Neural cell (in vitro differentiated cells): Measurements from ENCODE around the gene ADAMTS6. TPM values are rescaled to one million over a fixed set of nuclear protein-coding genes. Genes with fewer than 3 reads are reported as not detected.

ENCODE experiments used
- H2AFZ ChIP-seq: fragments of 200-600, 300-800 bp; sonication (generic), shearing (Covaris generic); 2 replicates; pipeline ENCODE4 v1.6.0; 2014; ENCODE audit warnings: low read depth, mild to moderate bottlenecking, antibody characterized with exemption, low read length, moderate library complexity
- H3F3A ChIP-seq: fragments of 200-600 bp; shearing (Covaris generic); 2 replicates; pipeline ENCODE4 v1.6.1; 2016; ENCODE audit warnings: mild to moderate bottlenecking, moderate library complexity, mixed read lengths, antibody characterized with exemption, low read length; ENCODE audit not compliant: insufficient read depth, poor library complexity, severe bottlenecking
- H3K27ac ChIP-seq: fragments of 200-600, 300-800 bp; sonication (generic), shearing (Covaris generic); 2 replicates; pipeline ENCODE4 v1.5.1; 2014; ENCODE audit warnings: mild to moderate bottlenecking, low read length, moderate library complexity
- H3K27me3 ChIP-seq: fragments of 300-800, 200-600 bp; sonication (generic), shearing (Covaris generic); 2 replicates; pipeline ENCODE4 v1.6.0; 2014; ENCODE audit warnings: mild to moderate bottlenecking, low read depth, low read length, moderate library complexity; ENCODE audit not compliant: insufficient read depth
- H3K36me3 ChIP-seq: fragments of 300-800, 200-600 bp; sonication (generic), shearing (Covaris generic); 2 replicates; pipeline ENCODE4 v1.5.1; 2014; ENCODE audit warnings: mild to moderate bottlenecking, antibody characterized with exemption, low read length, moderate library complexity; ENCODE audit not compliant: insufficient read depth
- H3K4me2 ChIP-seq: fragments of 300-800, 200-600 bp; sonication (generic), shearing (Covaris generic); 2 replicates; pipeline ENCODE4 v1.6.0; 2014; ENCODE audit warnings: mild to moderate bottlenecking, low read length
- H3K4me3 ChIP-seq: fragments of 300-800, 200-600 bp; sonication (generic), shearing (Covaris generic); 2 replicates; pipeline ENCODE4 v1.5.1; 2014; ENCODE audit warnings: mild to moderate bottlenecking, low read length, moderate library complexity
- H3K79me2 ChIP-seq: fragments of 200-600 bp; shearing (Covaris generic); replicated peaks from 2 replicates; pipeline ENCODE4 v1.6.0; 2014; ENCODE audit warnings: mild to moderate bottlenecking, low read length, moderate library complexity; ENCODE audit not compliant: insufficient read depth
- H3K9ac ChIP-seq: fragments of 300-800, 200-600 bp; sonication (generic), shearing (Covaris generic); 2 replicates; pipeline ENCODE4 v1.6.1; 2016; ENCODE audit warnings: mild to moderate bottlenecking, low read length, mixed read lengths
- H3K9me2 ChIP-seq: fragments of 200-600 bp; shearing (Covaris generic); 2 replicates; pipeline ENCODE4 v1.6.1; 2016; ENCODE audit warnings: mild to moderate bottlenecking, low read length, mixed read lengths; ENCODE audit not compliant: insufficient read depth
- H3K9me3 ChIP-seq: fragments of 200-600, 300-800 bp; sonication (generic), shearing (Covaris generic); 2 replicates; pipeline ENCODE4 v1.6.1; 2016; ENCODE audit warnings: mild to moderate bottlenecking, mixed run types, low read length, moderate library complexity, mixed read lengths
- H4K20me1 ChIP-seq: fragments of 200-600 bp; shearing (Covaris generic); 2 replicates; pipeline ENCODE4 v1.6.1; 2016; ENCODE audit warnings: mild to moderate bottlenecking, mixed run types; ENCODE audit not compliant: insufficient read depth
- CTCF ChIP-seq: fragments of 450-650 bp; IDR thresholded peaks from 2 replicates; pipeline ENCODE4 v1.5.1; 2014; ENCODE audit warnings: antibody characterized with exemption, mild to moderate bottlenecking, moderate library complexity; ENCODE audit not compliant: poor library complexity, severe bottlenecking
- EP300 ChIP-seq: fragments of 450-650 bp; conservative IDR thresholded peaks from 2 replicates; pipeline ENCODE4 v1.6.1; 2014; ENCODE audit warnings: antibody characterized with exemption, mild to moderate bottlenecking, moderate library complexity; ENCODE audit not compliant: poor library complexity, severe bottlenecking
- EZH2 ChIP-seq: fragments of 200-600, 300-800 bp; shearing (Covaris generic), sonication (generic); IDR thresholded peaks from 2 replicates; pipeline ENCODE4 v1.6.1; 2014; ENCODE audit warnings: antibody characterized with exemption, low read length, borderline replicate concordance, mild to moderate bottlenecking; ENCODE audit not compliant: insufficient read depth, poor library complexity, severe bottlenecking
- MXI1 ChIP-seq: fragments of 450-650 bp; conservative IDR thresholded peaks from 2 replicates; pipeline ENCODE4 v1.6.1; 2014; ENCODE audit warnings: antibody characterized with exemption, mild to moderate bottlenecking; ENCODE audit not compliant: poor library complexity, severe bottlenecking
- POLR2AphosphoS5 ChIP-seq: IDR thresholded peaks from 2 replicates; pipeline ENCODE4 v1.6.1; 2012
- RAD21 ChIP-seq: fragments of 450-650 bp; conservative IDR thresholded peaks from 2 replicates; pipeline ENCODE4 v1.6.1; 2014; ENCODE audit warnings: antibody characterized with exemption, mild to moderate bottlenecking, moderate library complexity
- REST ChIP-seq: IDR thresholded peaks from 2 replicates; pipeline ENCODE4 v1.6.1; 2012; ENCODE audit warnings: borderline replicate concordance
- SMC3 ChIP-seq: fragments of 450-650 bp; conservative IDR thresholded peaks from 2 replicates; pipeline ENCODE4 v1.6.1; 2014; ENCODE audit warnings: antibody characterized with exemption, mild to moderate bottlenecking, moderate library complexity; ENCODE audit not compliant: poor library complexity
- TAF1 ChIP-seq: IDR thresholded peaks from 2 replicates; pipeline ENCODE4 v1.6.1; 2012; ENCODE audit warnings: low read depth
- polyA plus RNA-seq: library from polyadenylated mRNA; depleted of rRNA; stranded (reverse); fragments of >200 nt; gene quantifications from 2 replicates; pipeline ENCODE4 v1.2.3, GENCODE V29; 2014

The ADAMTS6 gene
- polyA plus RNA-seq, 1 donor from 2014 or later = 0.58 TPM

GRCh38 chr5:65173130-65173525 is 308.6 kb downstream of the ADAMTS6 start:
- H3F3A ChIP-seq = no peaks in the 10 kb centered on the region
- TF ChIP-seq MXI1 (no peak), EP300 (no peak), CTCF (no peak), EZH2 (no peak), POLR2AphosphoS5 (no peak), SMC3 (no peak), TAF1 (no peak), RAD21 (no peak), REST (no peak)
- no peak overlapping the region for H3K4me2 ChIP-seq

GRCh38 chr5:65172486-65173129 is 309.1 kb downstream of the ADAMTS6 start:
- Histone ChIP-seq H3F3A (no peaks in the 10 kb centered on the region), H3K36me3 (no peaks in the 10 kb centered on the region), H3K4me2 (no peak overlapping the region), H3K9me2 (no peaks in the 10 kb centered on the region), H3K27me3 (no peaks in the 10 kb centered on the region), H4K20me1 (no peaks in the 10 kb centered on the region), H3K79me2 (no peaks in the 10 kb centered on the region), H2AFZ (no peak overlapping the region), H3K4me3 (no peak overlapping the region), H3K27ac (no peak overlapping the region), H3K9ac (no peak overlapping the region), H3K9me3 (no peaks in the 10 kb centered on the region)
- TF ChIP-seq RAD21 (no peak), POLR2AphosphoS5 (no peak), EZH2 (no peak), CTCF (no peak), SMC3 (no peak), MXI1 (no peak), EP300 (no peak), TAF1 (no peak), REST (no peak)

More at GRCh38 chr5:65173130-65173525, 308.6 kb downstream of the ADAMTS6 start:
- Histone ChIP-seq H3K9ac (no peak overlapping the region), H2AFZ (no peak overlapping the region), H3K9me2 (no peaks in the 10 kb centered on the region), H3K4me3 (no peak overlapping the region), H4K20me1 (no peaks in the 10 kb centered on the region), H3K27ac (no peak overlapping the region), H3K9me3 (no peaks in the 10 kb centered on the region), H3K79me2 (no peaks in the 10 kb centered on the region), H3K27me3 (no peaks in the 10 kb centered on the region), H3K36me3 (no peaks in the 10 kb centered on the region)
